ENCODE data around the gene PRKAG3.
"Not testable (repeated sequence)": the region's sequence is repeated elsewhere in the genome, so short reads cannot be mapped to it uniquely, and the experiment has no call there.

PRKAG3 gene

DNA sequence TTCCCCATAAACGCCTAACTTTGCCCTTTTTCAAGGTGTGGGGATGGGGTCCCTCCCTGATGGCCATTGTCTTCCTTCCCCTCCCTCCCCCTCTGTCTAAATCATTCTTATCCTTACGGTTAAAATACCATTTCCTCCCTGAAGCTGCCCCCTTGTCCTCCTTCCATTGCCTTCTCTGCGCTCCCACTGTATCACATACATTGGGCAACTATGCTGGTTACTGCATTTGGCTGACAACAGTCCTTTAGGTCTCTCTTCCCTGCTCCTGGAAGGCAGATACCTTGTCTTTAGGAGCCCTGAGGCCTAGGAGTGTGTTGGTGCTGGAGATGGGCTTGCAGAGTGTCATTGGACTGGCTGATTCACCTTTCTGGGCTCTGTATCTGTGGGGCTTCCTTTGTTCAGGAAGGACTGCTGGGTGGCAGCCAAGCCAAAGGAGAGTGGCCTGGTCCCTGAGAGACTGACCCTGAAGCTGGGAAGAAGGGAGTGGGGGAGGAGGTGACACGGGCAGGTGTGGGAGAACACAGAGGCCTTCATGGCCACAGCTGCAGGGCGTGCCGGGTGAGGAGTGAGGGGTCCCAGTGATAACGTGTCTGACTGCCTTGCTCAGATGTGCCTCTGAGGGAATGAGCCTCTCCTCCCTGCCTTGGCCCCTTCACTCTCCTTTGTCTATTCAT is 30.2 kb upstream of the PRKAG3 start:
- DNase-seq, result no peak

DNA sequence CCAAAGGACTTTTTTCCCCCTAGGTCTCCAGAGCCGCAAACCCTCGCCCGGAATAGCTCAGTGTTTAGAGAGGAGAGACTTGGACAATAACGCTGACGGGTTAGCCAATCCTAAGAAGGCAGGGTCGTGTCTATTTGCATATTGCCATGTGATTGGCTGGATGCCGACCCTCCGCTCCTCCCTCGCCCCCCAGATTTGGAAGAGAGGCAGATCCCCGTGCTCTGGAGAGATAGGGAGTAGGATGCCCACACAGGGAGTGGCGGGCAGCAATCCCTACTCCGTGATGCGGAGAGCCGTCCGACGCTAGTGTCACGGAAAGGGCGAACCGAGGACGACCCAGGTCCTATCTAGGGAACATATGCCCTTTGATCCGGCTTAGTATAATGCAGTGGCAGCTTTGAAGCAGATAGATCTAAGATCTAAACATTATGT is 29.4 kb upstream of the PRKAG3 start:
- peak; percentile 33 for DNase-seq

DNA sequence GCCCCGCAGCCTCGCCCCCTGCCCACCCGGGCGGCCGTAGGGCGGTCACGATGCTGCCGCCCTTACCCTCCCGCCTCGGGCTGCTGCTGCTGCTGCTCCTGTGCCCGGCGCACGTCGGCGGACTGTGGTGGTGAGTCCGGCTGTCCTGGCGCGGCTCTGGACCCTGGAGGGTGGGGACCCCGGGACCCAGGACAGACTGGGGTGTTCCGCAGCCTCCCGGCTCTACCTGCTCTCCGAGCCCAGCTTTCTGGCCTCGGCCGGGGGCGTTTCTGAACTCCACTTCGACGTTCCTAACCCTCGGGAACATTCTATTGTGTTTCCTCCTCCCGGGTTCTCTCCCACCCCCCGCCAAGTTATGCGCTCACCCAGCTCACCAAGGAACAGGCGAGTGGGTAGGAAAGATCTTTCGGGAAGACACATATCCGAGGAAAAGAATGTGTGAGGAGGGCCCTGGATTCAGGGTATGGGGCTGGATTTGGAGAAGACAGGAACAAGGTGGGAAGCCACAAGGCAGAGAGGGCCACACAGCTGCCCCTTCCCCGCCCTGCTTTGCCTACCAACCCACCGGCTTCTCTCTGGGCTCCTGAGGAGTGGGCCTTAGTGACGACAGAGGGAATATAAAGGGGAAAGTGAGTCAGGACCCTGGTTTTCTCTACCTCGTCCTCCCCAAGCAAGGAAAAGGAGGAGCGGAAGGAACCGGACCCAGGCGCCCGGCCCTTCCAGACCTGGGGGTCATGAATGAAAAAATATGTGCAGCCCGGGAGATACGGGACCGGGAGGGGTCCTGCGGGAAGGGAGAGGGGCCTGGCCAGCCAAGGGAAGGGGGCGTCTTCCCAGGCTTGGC is 28.6 kb upstream of the PRKAG3 start:
- DNase-seq, result no peak

DNA sequence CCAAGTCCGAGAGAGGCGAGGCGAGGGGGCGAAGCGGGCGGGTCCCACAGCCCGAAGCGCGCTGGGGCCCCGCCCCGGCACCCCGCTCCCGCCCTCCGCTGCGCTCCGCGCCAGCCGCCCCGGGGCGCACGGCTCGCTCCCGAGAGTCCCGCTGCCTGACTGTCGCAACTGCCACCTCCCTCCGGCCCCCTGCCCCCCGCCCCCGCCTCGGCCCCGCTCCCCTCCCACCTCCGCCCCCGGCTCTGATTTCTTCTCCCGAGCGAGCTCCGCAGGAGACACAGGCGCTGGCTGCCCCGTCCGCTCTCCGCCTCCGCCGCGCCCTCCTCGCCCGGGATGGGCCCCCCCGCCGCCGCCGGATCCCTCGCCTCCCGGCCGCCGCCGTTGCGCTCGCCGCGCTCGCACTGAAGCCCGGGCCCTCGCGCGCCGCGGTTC is 28.0 kb upstream of the PRKAG3 start, which contains the start of gene WNT6:
TSS of gene WNT6 (plus strand) at position 250 of the 432 bp plus-strand sequence. CDS start 233 bp downstream, outside the sequence.
- no peak for DNase-seq

DNA sequence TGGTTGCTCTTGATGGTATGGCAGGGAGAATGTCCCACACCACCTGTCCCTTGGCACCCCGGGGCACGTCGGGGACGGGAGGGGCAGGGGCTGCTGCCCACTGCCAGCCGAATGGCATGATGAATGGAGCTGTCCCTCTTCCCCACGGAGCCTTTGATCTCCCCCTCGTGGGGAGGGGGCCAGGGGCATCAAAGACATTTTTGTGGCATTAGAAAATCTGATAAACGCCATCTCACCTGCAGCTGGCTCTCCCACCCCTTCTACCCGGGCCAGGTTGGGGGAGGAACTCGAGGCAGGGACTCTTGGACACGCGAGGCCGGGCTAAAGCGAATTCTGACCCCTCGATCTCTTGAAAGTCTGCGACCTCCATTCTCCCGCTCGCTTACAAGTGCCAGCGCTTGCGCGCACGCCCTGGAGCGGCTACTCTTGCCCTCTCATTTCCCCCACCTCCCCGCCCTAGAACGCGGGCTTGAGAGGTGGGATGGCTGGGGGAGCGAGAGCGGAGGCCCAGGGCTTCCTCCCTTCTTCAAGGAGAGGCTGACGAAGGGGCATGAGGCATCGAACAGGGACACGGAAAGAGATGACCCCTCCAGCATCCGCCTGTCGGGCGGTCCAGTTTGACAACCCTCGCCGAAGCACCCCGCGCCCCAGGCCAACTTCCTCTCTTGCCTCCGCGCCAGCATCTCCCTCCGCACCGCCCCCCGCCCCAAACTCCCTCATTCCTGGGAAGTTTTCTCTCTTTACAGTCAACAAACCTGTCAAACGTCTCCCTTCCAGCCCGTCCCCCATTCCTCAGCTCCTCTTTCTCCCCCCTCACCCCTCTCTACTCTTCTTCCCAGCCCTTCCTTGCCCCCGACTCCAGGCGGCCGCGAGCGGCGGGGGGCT is 27.3 kb upstream of the PRKAG3 start:
- no peak for DNase-seq

- DNase-seq, result no peak
These were observed 26.5 kb upstream of the PRKAG3 start for GRCh38 chr2:218858138-218858445.

- DNase-seq, result no peak
These were observed 26.0 kb upstream of the PRKAG3 start for GRCh38 chr2:218857371-218858137.

DNA sequence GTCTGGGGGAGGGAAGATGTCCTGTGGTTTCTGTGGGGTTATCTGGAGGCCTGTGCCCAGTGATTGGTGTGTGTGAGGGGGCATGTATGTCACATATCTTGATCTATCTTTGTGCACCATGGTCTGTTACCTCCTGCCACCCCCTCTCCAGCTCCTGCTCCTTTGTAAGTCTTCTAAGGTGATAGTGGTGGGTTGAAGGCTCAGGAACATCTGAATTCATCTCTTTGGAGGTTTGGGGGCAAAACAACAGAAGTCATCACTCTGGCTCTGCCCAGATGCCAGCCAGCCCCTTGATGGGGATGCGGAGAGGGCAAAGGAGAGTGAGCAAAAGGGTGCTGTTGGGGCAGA is 25.3 kb upstream of the PRKAG3 start:
- no peak for DNase-seq

GRCh38 chr2:218856167-218856895 is 24.7 kb upstream of the PRKAG3 start:
- DNase-seq, result no peak

DNA sequence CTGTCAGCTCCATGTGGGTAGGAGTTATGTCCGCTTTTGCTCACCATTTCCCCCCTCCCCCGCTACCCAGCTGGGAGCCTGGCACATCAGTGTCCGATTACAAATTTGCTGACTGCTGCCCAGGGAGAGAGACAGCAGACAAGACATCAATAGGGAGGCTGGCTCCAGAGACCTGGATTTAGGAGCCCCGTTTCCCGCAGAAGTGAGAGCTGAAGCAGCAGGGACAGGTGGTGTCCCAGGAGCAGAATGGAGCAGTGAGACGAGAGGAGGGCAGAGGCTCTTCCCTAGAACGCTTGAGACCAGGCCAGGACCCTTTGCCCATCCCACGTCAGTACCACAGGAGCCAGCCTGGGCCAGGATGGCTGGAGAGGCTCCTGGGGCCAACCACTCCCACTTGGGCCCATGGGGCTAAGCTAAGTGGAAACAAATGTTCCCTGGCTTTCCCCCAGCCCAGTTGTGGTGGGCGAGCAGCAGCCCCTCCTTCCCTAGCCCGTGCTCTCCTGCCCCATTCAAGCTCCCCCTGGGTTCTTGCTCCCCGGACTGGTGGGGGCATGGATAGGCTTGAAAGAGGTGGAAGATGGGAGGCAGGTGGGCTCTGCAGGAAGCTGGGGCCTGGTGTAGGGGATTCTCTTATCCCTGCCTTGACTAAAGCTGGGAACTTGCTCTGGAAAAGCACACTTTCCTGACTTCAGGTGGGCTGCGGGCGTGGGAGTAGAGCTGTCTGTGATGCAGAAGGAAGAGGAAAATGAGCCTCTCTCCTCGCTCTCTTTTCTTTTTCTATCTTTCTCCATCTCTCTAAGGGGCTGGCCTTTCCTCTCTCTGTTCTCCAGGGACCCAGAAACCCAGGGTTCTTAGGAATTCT is 23.9 kb upstream of the PRKAG3 start:
- DNase-seq, result no peak

- no peak for DNase-seq
These were observed 23.3 kb upstream of the PRKAG3 start for GRCh38 chr2:218854860-218855259.

- DNase-seq, result no peak
These were observed 22.2 kb upstream of the PRKAG3 start for GRCh38 chr2:218853766-218854165.

DNA sequence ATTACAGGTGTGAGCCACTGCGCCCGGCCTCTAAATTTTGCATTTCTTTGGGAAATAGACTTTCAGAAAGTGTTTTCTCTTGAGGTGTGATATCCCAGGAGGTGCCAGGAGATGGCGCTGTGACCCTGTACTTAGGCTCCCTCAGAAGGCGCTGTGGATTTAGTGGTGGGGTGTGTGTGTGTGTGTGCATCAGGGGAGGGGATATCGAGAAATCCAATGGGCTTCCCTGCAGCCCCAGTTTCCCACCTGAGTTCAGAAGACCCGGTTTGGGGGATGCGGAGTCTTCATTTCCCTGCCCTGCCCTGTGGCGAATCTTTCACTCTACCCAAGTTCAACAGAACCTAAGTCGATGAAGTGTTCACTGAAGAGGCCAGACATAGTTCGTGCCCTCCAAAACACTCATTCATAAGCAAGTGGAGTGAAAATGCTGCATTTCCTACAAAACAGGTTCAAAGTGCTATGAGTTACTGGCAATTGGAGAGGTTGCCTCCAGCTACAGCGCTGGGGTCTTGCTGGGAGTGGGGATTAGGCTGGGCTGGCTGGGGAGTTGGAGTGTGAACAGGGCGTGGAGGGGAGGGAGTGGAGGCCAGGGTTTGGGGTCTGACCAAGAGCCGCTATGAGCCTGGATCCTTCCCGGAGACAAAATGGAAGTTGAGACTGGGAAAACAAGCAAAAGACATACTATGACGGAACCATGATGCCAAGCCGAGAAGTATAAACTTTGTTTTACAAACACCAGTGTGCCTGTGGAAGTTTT is 21.5 kb upstream of the PRKAG3 start:
- peak; percentile 84 for DNase-seq

- no peak for DNase-seq
These were observed 19.7 kb upstream of the PRKAG3 start for GRCh38 chr2:218851286-218851685.

- no peak for DNase-seq
These were observed 19.2 kb upstream of the PRKAG3 start for GRCh38 chr2:218850796-218851195.

GRCh38 chr2:218849721-218850120 is 18.1 kb upstream of the PRKAG3 start:
- no peak for DNase-seq

DNA sequence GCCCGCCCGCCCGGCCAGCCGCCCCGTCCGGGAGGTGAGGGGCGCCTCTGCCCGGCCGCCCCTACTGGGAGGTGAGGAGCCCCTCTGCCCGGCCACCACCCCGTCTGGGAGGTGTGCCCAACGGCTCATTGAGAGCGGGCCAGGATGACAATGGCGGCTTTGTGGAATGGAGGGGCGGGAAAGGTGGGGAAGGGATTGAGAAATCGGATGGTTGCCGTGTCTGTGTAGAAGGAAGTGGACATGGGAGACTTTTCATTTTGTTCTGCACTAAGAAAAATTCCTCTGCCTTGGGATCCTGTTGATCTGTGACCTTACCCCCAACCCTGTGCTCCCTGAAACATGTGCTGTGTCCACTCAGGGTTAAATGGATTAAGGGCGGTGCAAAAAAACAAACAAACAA is 15.4 kb upstream of the PRKAG3 start:
- DNase-seq, result not testable (repeated sequence)

GRCh38 chr2:218844334-218844733 is 12.7 kb upstream of the PRKAG3 start:
- not testable (repeated sequence) for DNase-seq

GRCh38 chr2:218839888-218840287 is 8.3 kb upstream of the PRKAG3 start:
- no peak for DNase-seq

DNA sequence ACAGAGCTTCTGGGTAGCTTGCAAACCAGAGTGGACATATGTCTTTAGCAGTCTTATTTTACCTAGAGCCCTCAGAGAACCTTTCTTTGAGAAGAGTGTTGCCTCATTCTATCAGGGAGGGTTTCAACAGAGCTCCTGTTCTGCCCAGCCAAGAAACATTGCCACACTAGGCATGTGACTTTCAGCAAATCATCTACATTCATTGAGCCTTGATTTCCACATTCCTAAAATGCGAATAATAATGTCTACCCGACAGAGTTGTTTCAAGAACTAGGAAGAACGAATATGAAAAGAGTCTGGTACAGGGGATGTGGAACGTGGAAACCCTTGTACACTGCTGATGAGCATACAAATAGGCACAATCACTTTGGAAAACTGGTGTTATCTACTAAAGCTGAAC is 7.8 kb upstream of the PRKAG3 start:
- no peak for DNase-seq

Measured in stimulated activated CD8-positive, alpha-beta memory T cell treated with anti-CD3 and anti-CD28 coated beads, Interleukin-4, amount 100 ng/mL, for 48 hours (primary cell).